CD14-positive monocyte (primary cell): Measurements from ENCODE around the gene CCDC9B. TPM values are rescaled to one million over a fixed set of nuclear protein-coding genes. Genes with fewer than 3 reads are reported as not detected.

Source experiments
- DNase-seq, 3 donors: peaks; one replicate each; pipeline ENCODE4 v3.0.0-alpha.2; 2011 to 2022
- H2AFZ ChIP-seq: 2 replicates; pipeline ENCODE4 v1.6.0; 2012; ENCODE audit warnings: mild to moderate bottlenecking, low read depth, low read length, inconsistent platforms; ENCODE audit not compliant: insufficient read depth, poor library complexity, severe bottlenecking
- H3K27ac ChIP-seq, 2 donors: 1 replicate in 1 of 2; 2 replicates in 1 of 2; pipeline ENCODE4 v1.5.1; 2012 to 2013; ENCODE audit warnings: low read length in 2 of 2, control low read depth in 1 of 2, inconsistent platforms in 1 of 2, low read depth in 1 of 2, mild to moderate bottlenecking in 1 of 2
- H3K27me3 ChIP-seq, 2 donors: one replicate each; pipeline versions ENCODE4 v1.6.0 to v1.6.1; 2011 to 2013; ENCODE audit warnings: low read length in 2 of 2; ENCODE audit not compliant: control insufficient read depth in 2 of 2, insufficient read depth in 2 of 2
- H3K36me3 ChIP-seq, 2 donors: replicated peaks in 1 of 2; 1 replicate in 1 of 2; 2 replicates in 1 of 2; pipeline versions ENCODE4 v1.5.1 to v1.6.1; 2012 to 2013; ENCODE audit warnings: low read length in 2 of 2, control low read depth in 1 of 2, inconsistent platforms in 1 of 2, mild to moderate bottlenecking in 1 of 2; ENCODE audit not compliant: insufficient read depth in 2 of 2, control insufficient read depth in 1 of 2
- H3K4me1 ChIP-seq, 2 donors: 1 replicate in 1 of 2; 2 replicates in 1 of 2; pipeline versions ENCODE4 v1.5.1 to v1.6.1; 2012 to 2013; ENCODE audit warnings: low read length in 2 of 2, control low read depth in 1 of 2, inconsistent platforms in 1 of 2, mild to moderate bottlenecking in 1 of 2, moderate library complexity in 1 of 2; ENCODE audit not compliant: insufficient read depth in 2 of 2, control insufficient read depth in 1 of 2
- H3K4me2 ChIP-seq: replicated peaks from 2 replicates; pipeline ENCODE3; 2012; ENCODE audit warnings: low read length, moderate library complexity, mild to moderate bottlenecking; ENCODE audit not compliant: poor library complexity, severe bottlenecking; ENCODE audit errors: extremely low read depth
- H3K4me3 ChIP-seq, 3 experiments: fragments of 200-600 bp in 1 of 3; sonication (generic) in 1 of 3; replicated peaks in 1 of 3; 1 replicate in 2 of 3; 2 replicates in 1 of 3; pipeline ENCODE4 v1.5.1; 2011 to 2013; ENCODE audit warnings: low read length in 3 of 3, mild to moderate bottlenecking in 3 of 3, control low read depth in 2 of 3, low read depth in 2 of 3, inconsistent platforms in 1 of 3, moderate library complexity in 1 of 3
- H3K79me2 ChIP-seq: 2 replicates; pipeline ENCODE4 v1.6.0; 2012; ENCODE audit warnings: mild to moderate bottlenecking, control low read depth, inconsistent platforms, low read length, moderate library complexity; ENCODE audit not compliant: insufficient read depth
- H3K9ac ChIP-seq: 2 replicates; pipeline ENCODE4 v1.6.0; 2017; ENCODE audit warnings: low read length, mild to moderate bottlenecking; ENCODE audit not compliant: insufficient read depth, poor library complexity, severe bottlenecking
- H3K9me3 ChIP-seq, 2 donors: replicated peaks in 1 of 2; 1 replicate in 1 of 2; 2 replicates in 1 of 2; pipeline versions ENCODE4 v1.5.1 to v1.6.1; 2012 to 2013; ENCODE audit warnings: low read length in 2 of 2, control low read depth in 1 of 2; ENCODE audit not compliant: control insufficient read depth in 1 of 2, insufficient read depth in 1 of 2
- H4K20me1 ChIP-seq: 2 replicates; pipeline ENCODE4 v1.6.0; 2012; ENCODE audit warnings: mild to moderate bottlenecking, low read length, control low read depth, moderate library complexity; ENCODE audit not compliant: insufficient read depth
- H3K27ac Mint-ChIP-seq, 7 donors: one replicate each; pipeline ENCODE4 v1.8.0; 2020; ENCODE audit warnings: mild to moderate bottlenecking in 7 of 7, mixed read lengths in 7 of 7, moderate library complexity in 6 of 7, inconsistent platforms in 2 of 7
- H3K27me3 Mint-ChIP-seq, 3 donors: one replicate each; pipeline ENCODE4 v1.8.0; 2021 to 2022; ENCODE audit warnings: low read depth in 3 of 3, mild to moderate bottlenecking in 3 of 3, mixed read lengths in 3 of 3, moderate library complexity in 3 of 3, inconsistent platforms in 1 of 3
- H3K36me3 Mint-ChIP-seq, 2 donors: one replicate each; pipeline ENCODE4 v1.8.0; 2020; ENCODE audit warnings: mixed read lengths in 2 of 2, inconsistent platforms in 1 of 2, mild to moderate bottlenecking in 1 of 2
- H3K4me1 Mint-ChIP-seq: one replicate; pipeline ENCODE4 v1.8.0; 2020; ENCODE audit warnings: mild to moderate bottlenecking, mixed read lengths
- H3K4me3 Mint-ChIP-seq, 2 donors: one replicate each; pipeline ENCODE4 v1.8.0; 2020; ENCODE audit warnings: mild to moderate bottlenecking in 2 of 2, mixed read lengths in 2 of 2, moderate library complexity in 1 of 2
- H3K9me3 Mint-ChIP-seq, 7 donors: one replicate each; pipeline ENCODE4 v1.8.0; 2020 to 2022; ENCODE audit warnings: mixed read lengths in 7 of 7, mild to moderate bottlenecking in 6 of 7, moderate library complexity in 6 of 7, inconsistent platforms in 2 of 7
- WGBS: methylation state at CpG from one replicate; pipeline ENCODE4 v1.1.5; 2013; ENCODE audit warnings: missing lambda C conversion rate; ENCODE audit not compliant: insufficient coverage; 5-methylcytosine and 5-hydroxymethylcytosine counted together
- intact Hi-C, 2 donors: fragments of 100-400 bp; cut with micrococcal nuclease; formaldehyde crosslinking; loops; one replicate each; pipeline versions ENCODE4 v1.15.0 to v1.15.1; 2023
- polyA plus RNA-seq, 3 donors: library from polyadenylated mRNA; depleted of rRNA in 1 of 3; unstranded in 2 of 3; stranded (reverse) in 1 of 3; fragments of 300-500 nt in 2 of 3; fragments of >200 nt in 1 of 3; fragmentation: Illumina TruSeq in 2 of 3; gene quantifications; 1 replicate in 2 of 3; 2 replicates in 1 of 3; pipeline ENCODE4 v1.2.3, GENCODE V29; 2012 to 2021
- TF ChIP-seq, protein P1 (sequence below): fragments of 200-600 bp; IDR thresholded peaks from one replicate; pipeline ENCODE4 v1.8.0; 2022; ENCODE audit warnings: antibody characterized with exemption, mild to moderate bottlenecking

The CCDC9B gene
- polyA plus RNA-seq, 3 donors = 0.13 to 2.2 (median 0.39) TPM

DNA sequence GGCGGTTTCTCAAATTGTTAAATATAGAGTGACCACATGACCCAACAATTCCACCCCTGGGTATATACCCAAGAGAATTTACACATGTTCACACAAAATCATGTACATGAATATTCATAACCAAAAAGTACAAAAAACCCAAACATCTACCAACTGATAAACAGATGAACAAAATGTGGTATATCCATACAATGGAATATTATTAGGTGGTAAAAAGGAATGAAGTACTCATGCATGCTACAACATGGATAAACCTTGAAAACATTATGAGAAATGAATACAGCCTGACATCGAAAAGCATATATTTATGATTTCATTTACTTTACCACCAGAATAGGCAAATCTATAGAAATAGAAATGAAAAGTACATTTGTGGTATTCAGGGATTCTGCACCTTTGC is 40.4 kb downstream of the CCDC9B start:
- Mint-ChIP-seq H3K4me3 (no peak overlapping the region), H3K27me3 (peaks cover 0 to 1% (median 0%) of the 10 kb centered on the region in 3 donors), H3K9me3 (no peaks in the 10 kb centered on the region), H3K4me1 (peaks cover 48% of the 10 kb centered on the region), H3K36me3 (peaks cover 86 to 98% of the 10 kb centered on the region in 2 donors), H3K27ac (peak overlapping the region in 1 of 7 donors; percentile 68)
- peaks cover 100% of the 10 kb centered on the region for H4K20me1 ChIP-seq
- intact Hi-C loops = no loop called here
- no peak overlapping the region for H2AFZ ChIP-seq
- WGBS = no CpG with 5 or more reads among the region's 2 CpGs
- H3K4me1 ChIP-seq = peaks cover 37 to 48% of the 10 kb centered on the region in 2 donors
- H3K9ac ChIP-seq = no peak overlapping the region
- peak overlapping the region in 1 of 2 donors; percentile 28 for H3K27ac ChIP-seq
- H3K79me2 ChIP-seq = peaks cover 66% of the 10 kb centered on the region
- no peak overlapping the region for H3K4me2 ChIP-seq
- no peak overlapping the region for H3K4me3 ChIP-seq
- no peaks in the 10 kb centered on the region for H3K9me3 ChIP-seq
- no peaks in the 10 kb centered on the region for H3K27me3 ChIP-seq
- no peak for DNase-seq
- peaks cover 88 to 100% of the 10 kb centered on the region in 2 donors for H3K36me3 ChIP-seq
- TF ChIP-seq, protein P1, sequence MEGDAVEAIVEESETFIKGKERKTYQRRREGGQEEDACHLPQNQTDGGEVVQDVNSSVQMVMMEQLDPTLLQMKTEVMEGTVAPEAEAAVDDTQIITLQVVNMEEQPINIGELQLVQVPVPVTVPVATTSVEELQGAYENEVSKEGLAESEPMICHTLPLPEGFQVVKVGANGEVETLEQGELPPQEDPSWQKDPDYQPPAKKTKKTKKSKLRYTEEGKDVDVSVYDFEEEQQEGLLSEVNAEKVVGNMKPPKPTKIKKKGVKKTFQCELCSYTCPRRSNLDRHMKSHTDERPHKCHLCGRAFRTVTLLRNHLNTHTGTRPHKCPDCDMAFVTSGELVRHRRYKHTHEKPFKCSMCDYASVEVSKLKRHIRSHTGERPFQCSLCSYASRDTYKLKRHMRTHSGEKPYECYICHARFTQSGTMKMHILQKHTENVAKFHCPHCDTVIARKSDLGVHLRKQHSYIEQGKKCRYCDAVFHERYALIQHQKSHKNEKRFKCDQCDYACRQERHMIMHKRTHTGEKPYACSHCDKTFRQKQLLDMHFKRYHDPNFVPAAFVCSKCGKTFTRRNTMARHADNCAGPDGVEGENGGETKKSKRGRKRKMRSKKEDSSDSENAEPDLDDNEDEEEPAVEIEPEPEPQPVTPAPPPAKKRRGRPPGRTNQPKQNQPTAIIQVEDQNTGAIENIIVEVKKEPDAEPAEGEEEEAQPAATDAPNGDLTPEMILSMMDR = no peak

DNA sequence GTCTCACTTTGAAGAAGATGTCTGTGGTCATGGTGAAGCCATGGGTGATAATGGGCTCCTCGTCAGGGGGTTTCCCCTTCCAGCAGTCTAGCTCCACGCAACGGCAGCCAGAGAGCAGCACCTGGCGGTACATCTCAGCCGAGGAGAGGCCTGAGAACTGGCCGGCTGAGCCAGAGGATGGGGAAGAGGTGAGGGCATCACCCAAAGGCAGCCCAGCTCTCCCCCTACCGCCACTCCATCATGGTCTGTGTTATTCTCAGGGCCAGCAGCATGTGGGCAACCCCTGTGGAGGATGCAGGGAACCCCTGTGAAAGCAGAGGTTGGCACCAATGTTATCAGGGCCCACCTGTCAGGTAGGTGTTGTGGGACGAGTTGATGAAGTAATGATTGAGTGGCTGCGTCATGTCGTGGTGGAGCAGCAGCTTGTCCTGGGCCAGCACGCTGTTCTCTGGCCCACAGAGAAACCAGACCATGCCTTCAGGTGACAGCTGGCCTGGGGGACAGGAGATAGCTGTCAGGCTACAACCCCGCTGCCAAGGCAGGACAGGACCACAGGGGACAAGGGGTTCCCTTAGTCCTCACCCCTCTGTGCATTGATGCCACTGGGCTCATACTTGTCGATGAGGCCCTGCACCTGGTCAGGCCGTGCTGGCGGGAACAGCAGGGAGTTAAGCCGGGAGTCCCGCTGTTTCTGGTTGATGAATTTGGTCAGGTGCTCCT is 42.4 kb downstream of the CCDC9B start:
- H3K27ac ChIP-seq = no peak overlapping the region
- H3K27ac Mint-ChIP-seq = peak overlapping the region in 2 of 7 donors; percentile 20 to 80
- H4K20me1 ChIP-seq = peaks cover 100% of the 10 kb centered on the region
- peaks cover 37% of the 10 kb centered on the region for H3K4me1 Mint-ChIP-seq
- TF ChIP-seq, protein P1 = no peak
- no peak overlapping the region for H3K4me3 ChIP-seq
- peaks cover 31 to 38% of the 10 kb centered on the region in 2 donors for H3K4me1 ChIP-seq
- H3K27me3 ChIP-seq = no peaks in the 10 kb centered on the region
- no peaks in the 10 kb centered on the region for H3K9me3 Mint-ChIP-seq
- H3K4me2 ChIP-seq = no peak overlapping the region
- WGBS = 97% methylated on average over 13 of the region's 17 CpGs
- H3K79me2 ChIP-seq = peaks cover 56% of the 10 kb centered on the region
- intact Hi-C loops = no loop called here
- H3K9ac ChIP-seq = no peak overlapping the region
- no peak overlapping the region for H3K4me3 Mint-ChIP-seq
- H3K36me3 Mint-ChIP-seq = peaks cover 86 to 98% of the 10 kb centered on the region in 2 donors
- no peak overlapping the region for H2AFZ ChIP-seq
- no peak for DNase-seq
- no peaks in the 10 kb centered on the region for H3K9me3 ChIP-seq
- H3K36me3 ChIP-seq = peaks cover 95 to 100% of the 10 kb centered on the region in 2 donors
- H3K27me3 Mint-ChIP-seq = peaks cover 0 to 1% (median 1%) of the 10 kb centered on the region in 3 donors
